K562 (cell line): ENCODE data around the gene OR4D2. TPM values are rescaled to one million over a fixed set of nuclear protein-coding genes. Genes with fewer than 3 reads are reported as not detected.

ENCODE experiments used
- CTBP1 ChIP-seq: fragments of 450-650 bp; IDR thresholded peaks from 2 replicates; pipeline ENCODE4 v1.6.1; 2016; ENCODE audit warnings: borderline replicate concordance
- NCOA1 ChIP-seq: fragments of 450-650 bp; IDR thresholded peaks from 2 replicates; pipeline ENCODE4 v1.6.1; 2016; ENCODE audit warnings: low read depth
- SMARCA5 ChIP-seq: fragments of 450-650 bp; IDR thresholded peaks from 2 replicates; pipeline ENCODE4 v1.6.1; 2016
- TEAD4 ChIP-seq, 2 experiments: sonication (generic) in 1 of 2; formaldehyde crosslinking in 1 of 2; IDR thresholded peaks; 2 replicates each; pipeline versions ENCODE4 v1.6.1 to v1.8.0; 2012 to 2022; ENCODE audit warnings: borderline replicate concordance in 1 of 2, inconsistent platforms in 1 of 2, low read length in 1 of 2, mild to moderate bottlenecking in 1 of 2, missing genetic modification reagents in 1 of 2
- TFAM ChIP-seq: fragments of 250-450 bp; sonication (Bioruptor Pico); conservative IDR thresholded peaks from 2 replicates; pipeline ENCODE4 v1.5.0; 2021; ENCODE audit warnings: mild to moderate bottlenecking, moderate library complexity
- ZNF436 ChIP-seq: fragments of 250-450, 450-650 bp; sonication (Bioruptor Pico); formaldehyde crosslinking; IDR thresholded peaks from 2 replicates; pipeline ENCODE4 v1.7.0; 2020; ENCODE audit warnings: mild to moderate bottlenecking
- polyA plus RNA-seq, 8 experiments: library from polyadenylated mRNA; depleted of rRNA in 4 of 8; stranded (reverse) in 5 of 8; unstranded in 3 of 8; fragments of >200 nt; fragmentation: Nextera tagmentation in 2 of 8; fragmentation: Illumina TruSeq in 1 of 8; extraction: Ambion mirVana in 2 of 8; extraction: Trizol in 1 of 8; gene quantifications; 2 replicates each; pipeline versions ENCODE4 v1.2.1 to v1.2.3, GENCODE V29; 2011 to 2014; ENCODE audit warnings: inconsistent platforms in 1 of 8, missing spikeins in 1 of 8
- total RNA-seq, 7 experiments: library from RNA; depleted of rRNA in 6 of 7; stranded (reverse); fragments of >200 nt in 6 of 7; fragmentation: Illumina TruSeq in 2 of 7; extraction: Trizol in 2 of 7; gene quantifications; 2 replicates each; pipeline versions ENCODE4 v1.2.1 to v1.2.3, GENCODE V29; 2011 to 2021; ENCODE audit warnings: low replicate concordance in 1 of 7
- TF ChIP-seq, protein P1 (sequence below), 2 experiments: fragments of 450-650 bp in 1 of 2; sonication (generic) in 1 of 2; formaldehyde crosslinking in 1 of 2; IDR thresholded peaks; 2 replicates each; pipeline versions ENCODE4 v1.7.1 to v1.9.0; 2016 to 2022; ENCODE audit warnings: inconsistent platforms in 1 of 2, mild to moderate bottlenecking in 1 of 2, missing genetic modification reagents in 1 of 2
- TF ChIP-seq, protein P2 (sequence below): fragments of 450-650 bp; formaldehyde crosslinking; IDR thresholded peaks from 2 replicates; pipeline ENCODE4 v1.4.0; 2022; ENCODE audit warnings: missing genetic modification characterization
- TF ChIP-seq, protein P3 (sequence below): fragments of 450-650 bp; IDR thresholded peaks from 2 replicates; pipeline ENCODE4 v1.6.1; 2016

The OR4D2 gene
- total and polyA plus RNA-seq, 9 of the 15 experiments (the other 6 are each of a cell fraction or from before 2014, with no cell fraction given): not detected

DNA sequence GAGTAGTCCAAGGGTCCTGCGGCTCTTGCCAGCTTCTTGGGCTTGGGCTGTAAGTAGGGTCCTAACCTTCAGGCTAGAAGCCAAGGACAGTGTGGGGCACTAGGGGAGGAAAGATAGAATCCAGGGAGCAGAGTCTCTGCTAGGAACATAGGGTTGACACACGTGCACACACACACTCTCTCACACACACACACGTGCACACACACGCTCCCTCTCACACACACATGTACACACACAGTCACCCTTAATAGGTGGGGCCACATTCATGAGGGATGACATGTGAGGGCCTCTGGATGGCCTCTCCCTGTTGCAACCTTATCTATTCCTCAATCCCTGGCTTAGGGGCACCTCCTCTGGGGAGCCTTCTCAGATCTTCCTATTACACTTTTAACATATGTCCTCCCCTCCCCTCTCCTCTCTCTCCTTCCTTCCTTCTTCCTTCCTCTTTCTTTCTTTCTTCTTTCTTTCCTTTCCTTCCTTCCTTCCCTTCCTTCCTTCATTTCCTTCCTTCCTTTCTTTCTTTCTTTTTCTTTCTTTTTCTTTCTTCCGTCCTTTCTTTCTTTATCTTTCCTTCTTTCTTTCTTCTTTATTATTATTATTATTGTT, 28.8 kb downstream of the OR4D2 start (continued):
- TF ChIP-seq, protein P1, sequence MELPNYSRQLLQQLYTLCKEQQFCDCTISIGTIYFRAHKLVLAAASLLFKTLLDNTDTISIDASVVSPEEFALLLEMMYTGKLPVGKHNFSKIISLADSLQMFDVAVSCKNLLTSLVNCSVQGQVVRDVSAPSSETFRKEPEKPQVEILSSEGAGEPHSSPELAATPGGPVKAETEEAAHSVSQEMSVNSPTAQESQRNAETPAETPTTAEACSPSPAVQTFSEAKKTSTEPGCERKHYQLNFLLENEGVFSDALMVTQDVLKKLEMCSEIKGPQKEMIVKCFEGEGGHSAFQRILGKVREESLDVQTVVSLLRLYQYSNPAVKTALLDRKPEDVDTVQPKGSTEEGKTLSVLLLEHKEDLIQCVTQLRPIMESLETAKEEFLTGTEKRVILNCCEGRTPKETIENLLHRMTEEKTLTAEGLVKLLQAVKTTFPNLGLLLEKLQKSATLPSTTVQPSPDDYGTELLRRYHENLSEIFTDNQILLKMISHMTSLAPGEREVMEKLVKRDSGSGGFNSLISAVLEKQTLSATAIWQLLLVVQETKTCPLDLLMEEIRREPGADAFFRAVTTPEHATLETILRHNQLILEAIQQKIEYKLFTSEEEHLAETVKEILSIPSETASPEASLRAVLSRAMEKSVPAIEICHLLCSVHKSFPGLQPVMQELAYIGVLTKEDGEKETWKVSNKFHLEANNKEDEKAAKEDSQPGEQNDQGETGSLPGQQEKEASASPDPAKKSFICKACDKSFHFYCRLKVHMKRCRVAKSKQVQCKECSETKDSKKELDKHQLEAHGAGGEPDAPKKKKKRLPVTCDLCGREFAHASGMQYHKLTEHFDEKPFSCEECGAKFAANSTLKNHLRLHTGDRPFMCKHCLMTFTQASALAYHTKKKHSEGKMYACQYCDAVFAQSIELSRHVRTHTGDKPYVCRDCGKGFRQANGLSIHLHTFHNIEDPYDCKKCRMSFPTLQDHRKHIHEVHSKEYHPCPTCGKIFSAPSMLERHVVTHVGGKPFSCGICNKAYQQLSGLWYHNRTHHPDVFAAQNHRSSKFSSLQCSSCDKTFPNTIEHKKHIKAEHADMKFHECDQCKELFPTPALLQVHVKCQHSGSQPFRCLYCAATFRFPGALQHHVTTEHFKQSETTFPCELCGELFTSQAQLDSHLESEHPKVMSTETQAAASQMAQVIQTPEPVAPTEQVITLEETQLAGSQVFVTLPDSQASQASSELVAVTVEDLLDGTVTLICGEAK (IDR thresholded peaks at IDR 0.05): no peak
- TF ChIP-seq, protein P1 (CRISPR knock-in tag; IDR thresholded peaks at IDR 0.05): no peak
- TF ChIP-seq CTBP1 (no peak), TEAD4 (IDR thresholded peaks at IDR 0.05; ENCODE audit: low read length) (no peak), TEAD4 (CRISPR knock-in tag; IDR thresholded peaks at IDR 0.05; ENCODE audit: borderline replicate concordance) (no peak), ZNF436 (CRISPR knock-in tag) (peak; percentile 74; the same call in 1 of the 2 replicates), NCOA1 (no peak), TFAM (CRISPR knock-in tag) (no peak), SMARCA5 (peak; percentile 73; the same call in 1 of the 2 replicates)
- TF ChIP-seq, protein P2, sequence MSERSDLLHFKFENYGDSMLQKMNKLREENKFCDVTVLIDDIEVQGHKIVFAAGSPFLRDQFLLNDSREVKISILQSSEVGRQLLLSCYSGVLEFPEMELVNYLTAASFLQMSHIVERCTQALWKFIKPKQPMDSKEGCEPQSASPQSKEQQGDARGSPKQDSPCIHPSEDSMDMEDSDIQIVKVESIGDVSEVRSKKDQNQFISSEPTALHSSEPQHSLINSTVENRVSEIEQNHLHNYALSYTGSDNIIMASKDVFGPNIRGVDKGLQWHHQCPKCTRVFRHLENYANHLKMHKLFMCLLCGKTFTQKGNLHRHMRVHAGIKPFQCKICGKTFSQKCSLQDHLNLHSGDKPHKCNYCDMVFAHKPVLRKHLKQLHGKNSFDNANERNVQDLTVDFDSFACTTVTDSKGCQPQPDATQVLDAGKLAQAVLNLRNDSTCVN (CRISPR knock-in tag): no peak
- TF ChIP-seq, protein P3, sequence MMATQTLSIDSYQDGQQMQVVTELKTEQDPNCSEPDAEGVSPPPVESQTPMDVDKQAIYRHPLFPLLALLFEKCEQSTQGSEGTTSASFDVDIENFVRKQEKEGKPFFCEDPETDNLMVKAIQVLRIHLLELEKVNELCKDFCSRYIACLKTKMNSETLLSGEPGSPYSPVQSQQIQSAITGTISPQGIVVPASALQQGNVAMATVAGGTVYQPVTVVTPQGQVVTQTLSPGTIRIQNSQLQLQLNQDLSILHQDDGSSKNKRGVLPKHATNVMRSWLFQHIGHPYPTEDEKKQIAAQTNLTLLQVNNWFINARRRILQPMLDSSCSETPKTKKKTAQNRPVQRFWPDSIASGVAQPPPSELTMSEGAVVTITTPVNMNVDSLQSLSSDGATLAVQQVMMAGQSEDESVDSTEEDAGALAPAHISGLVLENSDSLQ: no peak
